Measurements from ENCODE around the gene CD3E. TPM values are rescaled to one million over a fixed set of nuclear protein-coding genes. Genes with fewer than 3 reads are reported as not detected.
A peak's percentile ranks its signal among the peaks of the same experiment; 100 is the strongest.

CD3E gene
- not detected in 2 replicates for total RNA-seq (2012; rRNA removed)

DNA sequence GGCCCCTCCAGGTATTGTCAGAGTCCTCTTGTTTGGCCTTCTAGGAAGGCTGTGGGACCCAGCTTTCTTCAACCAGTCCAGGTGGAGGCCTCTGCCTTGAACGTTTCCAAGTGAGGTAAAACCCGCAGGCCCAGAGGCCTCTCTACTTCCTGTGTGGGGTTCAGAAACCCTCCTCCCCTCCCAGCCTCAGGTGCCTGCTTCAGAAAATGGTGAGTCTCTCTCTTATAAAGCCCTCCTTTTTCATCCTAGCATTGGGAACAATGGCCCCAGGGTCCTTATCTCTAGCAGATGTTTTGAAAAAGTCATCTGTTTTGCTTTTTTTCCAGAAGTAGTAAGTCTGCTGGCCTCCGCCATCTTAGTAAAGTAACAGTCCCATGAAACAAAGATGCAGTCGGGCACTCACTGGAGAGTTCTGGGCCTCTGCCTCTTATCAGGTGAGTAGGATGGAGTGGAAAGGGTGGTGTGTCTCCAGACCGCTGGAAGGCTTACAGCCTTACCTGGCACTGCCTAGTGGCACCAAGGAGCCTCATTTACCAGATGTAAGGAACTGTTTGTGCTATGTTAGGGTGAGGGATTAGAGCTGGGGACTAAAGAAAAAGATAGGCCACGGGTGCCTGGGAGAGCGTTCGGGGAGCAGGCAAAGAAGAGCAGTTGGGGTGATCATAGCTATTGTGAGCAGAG lies at the start of gene CD3E:
CD3E (plus strand) TSS at position 163 of the 681 bp plus-strand sequence; CDS start at position 386, 223 bp downstream.
- Histone ChIP-seq H3K36me3 (ENCODE audit: insufficient read depth, low read length) (no peaks in the 10 kb centered on the region), H3K4me1 (ENCODE audit: control insufficient read depth, insufficient read depth, low read length) (no peaks in the 10 kb centered on the region), H3K4me2 (ENCODE audit: low read length) (no peak within 1 kb of the TSS), H3K4me3 (ENCODE audit: low read length) (no peak within 1 kb of the TSS), H3K9me3 (replicated peaks; ENCODE audit: low read length) (no peaks in the 10 kb centered on the region), H3K9ac (ENCODE audit: low read depth, low read length) (no peak within 1 kb of the TSS), H3K27me3 (ENCODE audit: control insufficient read depth, insufficient read depth, low read length) (peaks cover 33% of the 10 kb centered on the region)

DNA sequence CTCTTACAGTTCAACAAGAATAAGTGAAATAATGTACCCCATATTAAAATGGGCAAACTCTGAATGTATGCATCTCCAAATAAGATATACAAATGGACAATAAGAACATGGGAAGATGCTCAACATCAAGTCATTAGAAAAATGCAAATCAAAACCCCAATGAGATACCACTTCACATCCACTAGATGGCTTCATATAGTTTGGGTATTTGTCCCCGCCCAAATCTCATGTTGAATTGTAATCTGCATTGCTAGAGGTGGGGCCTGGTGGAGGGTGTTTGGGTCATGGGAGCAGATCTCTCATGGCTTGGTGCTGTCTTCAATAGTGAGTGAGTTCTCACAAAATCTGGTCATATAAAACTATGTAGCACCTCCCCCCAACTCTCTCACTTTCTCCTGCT lies 46.1 kb upstream of the CD3E start:
- H3K36me3 ChIP-seq (ENCODE audit: insufficient read depth, low read length), result no peaks in the 10 kb centered on the region

DNA sequence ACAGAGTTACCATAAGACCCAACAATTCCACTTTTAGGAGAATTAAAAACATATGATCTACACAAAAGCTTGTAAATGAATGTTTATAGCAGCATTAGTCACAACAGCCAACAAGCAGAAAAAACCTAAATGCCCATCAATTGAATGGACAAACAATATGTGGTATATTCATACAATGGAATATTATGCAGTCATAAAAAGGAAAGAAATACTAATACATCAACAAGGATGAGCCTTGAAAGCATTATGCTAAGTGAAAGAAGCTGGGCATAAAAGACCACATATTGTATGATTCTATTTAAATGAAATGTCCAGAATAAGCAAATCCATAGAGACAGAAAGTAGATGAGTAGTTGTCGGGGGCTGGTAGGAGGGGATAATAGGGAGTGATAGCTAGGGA lies 45.4 kb upstream of the CD3E start:
- Histone ChIP-seq H3K36me3 (ENCODE audit: insufficient read depth, low read length) (no peaks in the 10 kb centered on the region), H3K4me3 (ENCODE audit: low read length) (no peak overlapping the region), H3K9ac (ENCODE audit: low read depth, low read length) (no peak overlapping the region), H3K27me3 (ENCODE audit: control insufficient read depth, insufficient read depth, low read length) (peaks cover 52% of the 10 kb centered on the region), H3K4me1 (ENCODE audit: control insufficient read depth, insufficient read depth, low read length) (no peaks in the 10 kb centered on the region), H3K9me3 (replicated peaks; ENCODE audit: low read length) (no peaks in the 10 kb centered on the region), H3K4me2 (ENCODE audit: low read length) (no peak overlapping the region)

More for the DNA sequence above, 46.1 kb upstream of the CD3E start:
- H3K4me3 ChIP-seq (ENCODE audit: low read length), result no peak overlapping the region
- H3K9me3 ChIP-seq (replicated peaks; ENCODE audit: low read length), result no peaks in the 10 kb centered on the region
- H3K4me2 ChIP-seq (ENCODE audit: low read length), result no peak overlapping the region
- H3K9ac ChIP-seq (ENCODE audit: low read depth, low read length), result no peak overlapping the region
- no peaks in the 10 kb centered on the region for H3K4me1 ChIP-seq (ENCODE audit: control insufficient read depth, insufficient read depth, low read length)
- H3K27me3 ChIP-seq (ENCODE audit: control insufficient read depth, insufficient read depth, low read length), result peaks cover 45% of the 10 kb centered on the region

DNA sequence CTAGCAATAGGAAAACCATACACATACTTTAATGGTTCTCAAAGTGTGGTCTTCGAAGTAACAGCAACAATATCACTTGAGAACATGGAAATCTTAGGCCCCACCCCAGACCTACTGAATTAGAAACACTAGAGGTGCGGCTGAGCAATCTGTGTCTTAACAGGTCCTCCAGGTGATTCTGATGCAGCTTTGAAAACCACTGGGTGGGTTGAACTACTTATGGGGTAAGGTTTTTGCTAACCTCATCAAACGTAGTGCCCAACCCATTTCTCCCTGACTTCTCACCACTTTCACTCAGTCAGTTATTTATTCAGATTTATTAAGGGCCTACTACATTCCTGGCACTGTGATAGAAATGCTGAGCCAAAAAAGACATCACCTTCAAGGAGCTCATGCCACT lies 44.2 kb upstream of the CD3E start:
- Histone ChIP-seq H3K9ac (ENCODE audit: low read depth, low read length) (no peak overlapping the region), H3K9me3 (replicated peaks; ENCODE audit: low read length) (no peaks in the 10 kb centered on the region), H3K27me3 (ENCODE audit: control insufficient read depth, insufficient read depth, low read length) (peaks cover 58% of the 10 kb centered on the region), H3K4me3 (ENCODE audit: low read length) (no peak overlapping the region), H3K4me2 (ENCODE audit: low read length) (no peak overlapping the region), H3K4me1 (ENCODE audit: control insufficient read depth, insufficient read depth, low read length) (no peaks in the 10 kb centered on the region), H3K36me3 (ENCODE audit: insufficient read depth, low read length) (no peaks in the 10 kb centered on the region)

DNA sequence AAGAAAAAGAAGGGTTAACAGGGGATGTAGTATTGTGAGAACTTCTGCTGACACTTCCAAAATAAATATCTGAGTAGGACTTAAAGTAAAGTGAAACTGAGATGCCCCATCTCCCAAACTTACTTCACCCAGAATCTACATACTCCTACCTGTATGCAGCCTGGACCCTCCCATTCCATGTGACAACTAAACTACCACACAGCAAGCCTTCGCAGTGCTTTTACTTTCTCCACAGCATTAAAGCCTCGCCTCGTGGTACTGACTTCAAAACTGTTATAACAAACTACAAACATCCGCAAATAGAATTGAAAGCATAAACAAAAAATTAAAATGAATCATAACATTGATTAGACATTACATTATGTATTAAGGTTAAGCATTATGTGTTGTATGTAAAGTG lies 41.4 kb upstream of the CD3E start:
- no peaks in the 10 kb centered on the region for H3K36me3 ChIP-seq (ENCODE audit: insufficient read depth, low read length)
- no peaks in the 10 kb centered on the region for H3K4me1 ChIP-seq (ENCODE audit: control insufficient read depth, insufficient read depth, low read length)
- peaks cover 76% of the 10 kb centered on the region for H3K27me3 ChIP-seq (ENCODE audit: control insufficient read depth, insufficient read depth, low read length)
- no peaks in the 10 kb centered on the region for H3K9me3 ChIP-seq (replicated peaks; ENCODE audit: low read length)
- no peak overlapping the region for H3K4me3 ChIP-seq (ENCODE audit: low read length)
- H3K9ac ChIP-seq (ENCODE audit: low read depth, low read length), result no peak overlapping the region
- H3K4me2 ChIP-seq (ENCODE audit: low read length), result no peak overlapping the region

DNA sequence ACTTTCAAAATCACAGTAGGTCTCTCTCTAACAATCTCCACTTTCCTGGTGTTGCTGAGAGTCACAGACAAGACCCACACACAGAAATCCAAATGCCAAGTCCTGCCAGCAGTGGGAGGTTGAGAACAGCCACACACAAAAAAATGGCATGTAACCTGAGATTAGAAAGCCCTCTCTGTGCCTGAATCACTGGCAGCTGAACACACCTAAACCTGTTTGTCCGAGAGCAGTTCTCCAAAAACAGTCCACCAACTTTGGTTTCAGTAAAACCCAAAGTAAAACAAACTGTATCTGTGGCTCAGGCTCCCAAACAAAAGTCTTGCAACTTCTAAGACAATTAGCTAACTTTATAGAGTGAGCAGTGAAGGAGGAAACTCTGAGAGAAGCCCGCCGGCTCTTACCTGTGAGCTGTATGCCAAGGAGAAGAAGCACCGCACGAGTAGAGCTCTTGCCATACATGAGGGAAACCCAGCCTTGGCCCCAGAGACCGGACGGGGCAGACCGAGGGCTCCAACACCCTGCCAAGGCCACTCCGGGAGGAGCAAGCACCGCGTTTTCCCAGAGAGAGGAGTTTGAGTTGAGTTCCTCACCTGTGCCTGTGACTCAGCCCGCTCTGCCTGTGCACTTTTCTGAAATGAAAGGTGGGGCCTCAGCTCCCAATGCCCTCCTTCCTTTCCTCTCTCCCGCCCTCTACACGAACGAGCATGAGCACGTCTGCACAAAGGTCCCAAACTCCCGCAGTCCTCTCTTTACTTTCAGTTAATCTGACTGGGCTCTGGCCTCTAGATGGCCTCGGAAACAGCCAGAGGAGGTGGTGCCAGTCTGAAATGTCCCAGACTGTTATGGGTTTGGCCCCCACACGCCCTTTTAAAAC lies 40.6 kb upstream of the CD3E start, which contains the start of gene MPZL2:
MPZL2 (minus strand) TSS at position 603 of the 874 bp plus-strand sequence; CDS start at position 459, 144 bp downstream.
- Histone ChIP-seq H3K4me1 (ENCODE audit: control insufficient read depth, insufficient read depth, low read length) (no peaks in the 10 kb centered on the region), H3K9me3 (replicated peaks; ENCODE audit: low read length) (no peaks in the 10 kb centered on the region), H3K9ac (ENCODE audit: low read depth, low read length) (no peak within 1 kb of the TSS), H3K4me3 (ENCODE audit: low read length) (no peak within 1 kb of the TSS), H3K4me2 (ENCODE audit: low read length) (peak within 1 kb of the TSS; percentile 53), H3K36me3 (ENCODE audit: insufficient read depth, low read length) (no peaks in the 10 kb centered on the region), H3K27me3 (ENCODE audit: control insufficient read depth, insufficient read depth, low read length) (peaks cover 82% of the 10 kb centered on the region)

DNA sequence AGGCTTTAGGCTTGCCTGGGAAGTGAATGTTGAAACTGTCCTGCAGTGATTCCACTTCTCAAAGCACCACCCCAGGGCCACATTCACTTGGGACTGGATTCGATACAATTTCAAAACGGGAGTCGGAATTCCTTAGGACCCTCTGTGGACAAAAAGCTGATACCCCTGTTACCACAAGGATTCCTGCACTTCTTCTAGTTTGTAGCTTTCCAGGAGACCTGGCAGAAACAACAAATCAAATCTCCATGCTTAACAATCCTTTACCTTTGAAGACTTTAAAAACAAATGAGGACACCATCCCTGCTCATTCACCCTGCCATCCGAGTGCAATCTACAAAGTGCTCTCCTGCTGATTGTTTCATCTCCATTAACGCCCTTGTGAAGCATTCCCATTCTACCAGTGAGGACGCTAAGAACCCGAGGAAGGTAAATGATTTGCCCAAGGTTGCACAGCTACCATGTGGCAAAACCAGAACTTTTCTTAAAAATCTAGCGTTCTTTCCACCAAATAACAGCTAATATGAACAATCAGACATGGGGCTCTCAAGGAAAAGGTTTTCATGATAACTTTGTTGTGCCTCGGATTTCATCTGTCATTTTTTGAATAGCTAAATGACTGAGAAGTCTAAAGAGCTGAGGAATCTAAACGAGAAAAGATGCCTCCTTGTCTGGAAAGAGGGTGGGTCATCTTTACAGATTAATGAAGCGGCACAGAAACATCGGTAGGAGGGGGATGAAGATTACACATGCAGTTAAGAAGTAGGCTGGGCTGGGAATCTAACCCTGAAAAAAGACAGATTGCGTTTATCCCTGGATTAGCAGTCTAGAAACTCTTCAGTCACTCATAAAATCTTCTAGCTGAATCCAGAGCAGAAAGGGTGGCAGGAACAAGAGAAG lies 39.7 kb upstream of the CD3E start:
- peaks cover 85% of the 10 kb centered on the region for H3K27me3 ChIP-seq (ENCODE audit: control insufficient read depth, insufficient read depth, low read length)
- no peak overlapping the region for H3K9ac ChIP-seq (ENCODE audit: low read depth, low read length)

DNA sequence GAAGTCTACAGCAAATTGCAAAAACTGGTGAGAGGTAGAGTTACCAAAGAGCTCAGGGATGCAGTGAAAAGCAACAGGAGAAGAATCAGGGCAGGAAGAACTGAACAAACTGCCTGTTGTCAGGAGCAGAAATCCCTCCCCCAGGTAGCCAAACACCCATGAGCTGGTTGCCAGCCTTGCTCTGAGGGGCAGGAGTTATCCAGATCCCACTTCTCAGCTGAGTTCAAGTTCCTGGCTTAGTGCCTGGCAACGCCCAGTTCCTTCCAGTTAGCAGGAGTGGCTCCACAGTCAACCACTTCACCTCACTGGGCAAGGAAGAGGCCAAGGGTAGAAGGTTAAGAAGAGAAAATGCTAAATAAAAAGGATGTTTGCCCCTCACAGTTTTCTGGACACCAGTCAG lies 38.6 kb upstream of the CD3E start:
- H3K9ac ChIP-seq (ENCODE audit: low read depth, low read length), result no peak overlapping the region
- no peaks in the 10 kb centered on the region for H3K4me1 ChIP-seq (ENCODE audit: control insufficient read depth, insufficient read depth, low read length)
- no peak overlapping the region for H3K4me3 ChIP-seq (ENCODE audit: low read length)
- H3K36me3 ChIP-seq (ENCODE audit: insufficient read depth, low read length), result no peaks in the 10 kb centered on the region
- H3K27me3 ChIP-seq (ENCODE audit: control insufficient read depth, insufficient read depth, low read length), result peaks cover 86% of the 10 kb centered on the region
- no peaks in the 10 kb centered on the region for H3K9me3 ChIP-seq (replicated peaks; ENCODE audit: low read length)
- no peak overlapping the region for H3K4me2 ChIP-seq (ENCODE audit: low read length)

More for the DNA sequence above, 39.7 kb upstream of the CD3E start:
- H3K36me3 ChIP-seq (ENCODE audit: insufficient read depth, low read length), result no peaks in the 10 kb centered on the region
- H3K4me1 ChIP-seq (ENCODE audit: control insufficient read depth, insufficient read depth, low read length), result no peaks in the 10 kb centered on the region
- no peaks in the 10 kb centered on the region for H3K9me3 ChIP-seq (replicated peaks; ENCODE audit: low read length)
- H3K4me3 ChIP-seq (ENCODE audit: low read length), result no peak overlapping the region
- no peak overlapping the region for H3K4me2 ChIP-seq (ENCODE audit: low read length)

DNA sequence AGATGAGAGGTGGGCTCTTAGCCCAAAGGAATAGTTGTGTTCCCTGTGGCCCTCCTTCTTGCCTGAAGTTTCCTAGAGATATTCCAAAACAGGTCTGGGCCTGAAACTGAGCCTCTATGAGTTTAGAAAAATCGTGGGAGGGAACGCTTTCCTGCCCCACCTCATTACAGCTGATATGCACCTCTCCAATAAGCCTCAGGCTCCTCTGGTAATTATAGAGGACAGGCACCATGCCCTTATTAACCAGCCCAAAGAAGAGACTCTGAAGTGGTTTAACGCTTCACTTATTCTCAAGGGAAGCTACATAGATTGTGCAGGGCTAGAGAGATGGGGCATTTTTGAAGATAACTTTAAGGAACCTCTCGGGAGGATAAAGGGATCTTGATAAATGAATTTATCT lies 37.0 kb upstream of the CD3E start:
- Histone ChIP-seq H3K9ac (ENCODE audit: low read depth, low read length) (no peak overlapping the region), H3K4me1 (ENCODE audit: control insufficient read depth, insufficient read depth, low read length) (no peaks in the 10 kb centered on the region), H3K27me3 (ENCODE audit: control insufficient read depth, insufficient read depth, low read length) (peaks cover 78% of the 10 kb centered on the region), H3K36me3 (ENCODE audit: insufficient read depth, low read length) (no peaks in the 10 kb centered on the region), H3K4me3 (ENCODE audit: low read length) (no peak overlapping the region), H3K9me3 (replicated peaks; ENCODE audit: low read length) (no peaks in the 10 kb centered on the region), H3K4me2 (ENCODE audit: low read length) (no peak overlapping the region)

DNA sequence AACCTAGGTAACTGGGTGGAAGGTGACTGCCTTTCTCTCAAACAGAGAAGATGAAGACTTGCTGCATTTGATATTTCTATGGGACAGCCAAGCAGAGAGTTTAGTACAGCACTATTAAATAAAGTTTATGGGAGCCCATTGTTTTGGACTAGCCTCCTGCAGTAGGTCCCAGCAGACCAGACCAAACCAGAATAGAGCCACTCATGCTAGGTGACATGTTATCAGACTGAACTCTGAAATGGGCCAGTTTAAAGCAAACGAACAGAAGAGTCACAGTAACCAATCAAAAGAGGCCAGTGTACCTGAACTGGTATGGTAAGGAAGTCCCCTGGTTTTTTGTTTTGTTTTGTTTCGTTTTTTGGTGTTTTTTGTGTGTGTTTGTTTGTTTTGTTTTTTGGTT lies 32.5 kb upstream of the CD3E start:
- Histone ChIP-seq H3K9ac (ENCODE audit: low read depth, low read length) (no peak overlapping the region), H3K4me2 (ENCODE audit: low read length) (no peak overlapping the region), H3K4me3 (ENCODE audit: low read length) (no peak overlapping the region), H3K27me3 (ENCODE audit: control insufficient read depth, insufficient read depth, low read length) (peaks cover 54% of the 10 kb centered on the region), H3K9me3 (replicated peaks; ENCODE audit: low read length) (no peaks in the 10 kb centered on the region), H3K36me3 (ENCODE audit: insufficient read depth, low read length) (no peaks in the 10 kb centered on the region), H3K4me1 (ENCODE audit: control insufficient read depth, insufficient read depth, low read length) (no peaks in the 10 kb centered on the region)

DNA sequence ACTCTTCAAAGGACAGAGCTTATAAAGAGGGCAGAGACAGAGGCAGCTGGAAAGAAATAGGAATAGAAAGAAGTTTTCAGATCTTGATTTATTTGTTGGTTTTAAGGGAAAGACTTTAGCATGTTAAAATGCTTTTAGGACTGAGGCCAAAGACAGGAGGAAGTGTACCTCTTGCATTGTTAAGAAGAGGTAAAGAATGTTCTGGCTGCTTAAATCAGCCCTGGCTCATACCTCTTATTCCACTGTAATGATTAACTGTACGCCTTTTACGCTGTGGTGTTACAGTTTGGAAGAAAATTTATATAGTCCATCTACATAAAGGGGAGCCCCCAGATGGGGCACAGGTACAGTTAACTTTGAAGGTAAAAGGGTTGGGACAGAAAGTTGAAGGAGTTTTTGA lies 30.3 kb upstream of the CD3E start:
- no peak overlapping the region for H3K4me3 ChIP-seq (ENCODE audit: low read length)
- no peak overlapping the region for H3K9ac ChIP-seq (ENCODE audit: low read depth, low read length)
- peaks cover 42% of the 10 kb centered on the region for H3K27me3 ChIP-seq (ENCODE audit: control insufficient read depth, insufficient read depth, low read length)
- no peaks in the 10 kb centered on the region for H3K36me3 ChIP-seq (ENCODE audit: insufficient read depth, low read length)
- no peak overlapping the region for H3K4me2 ChIP-seq (ENCODE audit: low read length)
- no peaks in the 10 kb centered on the region for H3K4me1 ChIP-seq (ENCODE audit: control insufficient read depth, insufficient read depth, low read length)
- H3K9me3 ChIP-seq (replicated peaks; ENCODE audit: low read length), result no peaks in the 10 kb centered on the region

Measured in skeletal muscle satellite cell (primary cell).